ENCODE measurements around the gene NHSL1.

Gene NHSL1

GRCh38 chr6:138377844-138378243 lies 121.5 kb downstream of the NHSL1 start, which contains the start of gene SMIM28:
Gene SMIM28, plus strand, starts transcription at chr6:138377905. Its CDS starts 168 bp downstream, at chr6:138378073.
- no peak within 1 kb of the TSS for H2BK120ac ChIP-seq (ENCODE audit: low read depth, low read length)
- no peak within 1 kb of the TSS for H2BK15ac ChIP-seq (ENCODE audit: low read length)
- no peak within 1 kb of the TSS for H3K14ac ChIP-seq (ENCODE audit: low read length)
- H4K8ac ChIP-seq (ENCODE audit: low read depth, low read length), result peak within 1 kb of the TSS; percentile 86
- H3K18ac ChIP-seq (ENCODE audit: low read length), result no peak within 1 kb of the TSS
- H4K91ac ChIP-seq (ENCODE audit: low read depth, low read length, poor library complexity), result no peak within 1 kb of the TSS
- no peak within 1 kb of the TSS for H3K9ac ChIP-seq (ENCODE audit: low read depth, low read length, poor library complexity)
- H3K4me3 ChIP-seq (ENCODE audit: low read length in 2 of 2), result no peak within 1 kb of the TSS
- no peak within 1 kb of the TSS for H3K27ac ChIP-seq (replicated peaks; ENCODE audit: low read length)
- DNase-seq (ENCODE audit: low spot score), result no peak
- H2AFZ ChIP-seq (ENCODE audit: low read length), result no peak within 1 kb of the TSS
- no peaks in the 10 kb centered on the region for H3K4me1 ChIP-seq (ENCODE audit: control insufficient read depth in 2 of 2, insufficient read depth in 1 of 2, low read depth in 1 of 2, low read length in 2 of 2)
- H3K27me3 ChIP-seq (ENCODE audit: control insufficient read depth in 3 of 3, insufficient read depth in 3 of 3, low read depth in 1 of 3, low read length in 3 of 3), result peaks cover 0 to 4% (median 0%) of the 10 kb centered on the region in 3 experiments
- no peak within 1 kb of the TSS for H2BK5ac ChIP-seq (ENCODE audit: low read length)
- no peak within 1 kb of the TSS for H2BK12ac ChIP-seq (ENCODE audit: low read length)
- no peak within 1 kb of the TSS for H3K4me2 ChIP-seq (ENCODE audit: insufficient read depth, low read length, poor library complexity, severe bottlenecking)
- peaks cover 1% of the 10 kb centered on the region for H3K79me1 ChIP-seq (ENCODE audit: low read depth, low read length)
- no peaks in the 10 kb centered on the region for H3K36me3 ChIP-seq (replicated peaks in 1 of 2; ENCODE audit: control insufficient read depth in 2 of 2, insufficient read depth in 2 of 2, low read length in 2 of 2)
- H3K9me3 ChIP-seq (replicated peaks in 1 of 2; ENCODE audit: control insufficient read depth in 2 of 2, insufficient read depth in 1 of 2, low read depth in 1 of 2, low read length in 2 of 2), result no peaks in the 10 kb centered on the region
- no CpG with 5 or more reads among the region's 6 CpGs for WGBS, 2 donors (ENCODE audit: extremely low coverage in 2 of 2, insufficient read length in 2 of 2, insufficient replicate concordance in 1 of 2)
- H3K23ac ChIP-seq (ENCODE audit: low read depth, low read length, poor library complexity), result no peak within 1 kb of the TSS
- no peak within 1 kb of the TSS for H3K4ac ChIP-seq (ENCODE audit: low read length)
- no peak within 1 kb of the TSS for H2AK5ac ChIP-seq (ENCODE audit: low read depth, low read length)

DNA sequence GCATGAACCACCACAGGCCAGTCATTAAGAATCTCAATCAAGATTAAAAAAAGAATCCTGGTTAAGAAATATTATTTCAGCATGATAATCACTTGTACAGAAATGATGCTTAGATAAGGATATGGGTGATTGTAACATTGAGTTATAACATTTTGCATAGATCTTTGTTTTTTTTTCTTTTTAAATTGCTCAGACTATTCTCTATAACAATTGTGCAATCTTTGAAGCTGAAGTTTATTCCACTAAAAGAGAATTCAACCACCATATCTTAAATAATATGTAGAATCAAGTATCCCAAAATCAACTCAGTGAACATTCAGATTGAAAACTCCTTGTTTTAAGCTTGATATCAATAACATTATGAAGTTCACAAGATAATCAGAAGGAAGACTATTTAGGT lies 122.3 kb downstream of the NHSL1 start:
- DNase-seq (ENCODE audit: low spot score), result no peak
- Histone ChIP-seq H2BK15ac (ENCODE audit: low read length) (no peak overlapping the region), H3K4me2 (ENCODE audit: insufficient read depth, low read length, poor library complexity, severe bottlenecking) (no peak overlapping the region)

GRCh38 chr6:138374815-138375214 lies 124.5 kb downstream of the NHSL1 start:
- H3K9me3 ChIP-seq (replicated peaks in 1 of 2; ENCODE audit: control insufficient read depth in 2 of 2, insufficient read depth in 1 of 2, low read depth in 1 of 2, low read length in 2 of 2), result no peaks in the 10 kb centered on the region
- no peaks in the 10 kb centered on the region for H3K36me3 ChIP-seq (replicated peaks in 1 of 2; ENCODE audit: control insufficient read depth in 2 of 2, insufficient read depth in 2 of 2, low read length in 2 of 2)
- H3K27me3 ChIP-seq (ENCODE audit: control insufficient read depth in 3 of 3, insufficient read depth in 3 of 3, low read depth in 1 of 3, low read length in 3 of 3), result peaks cover 0 to 4% (median 0%) of the 10 kb centered on the region in 3 experiments
- H3K9ac ChIP-seq (ENCODE audit: low read depth, low read length, poor library complexity), result no peak overlapping the region
- no peak for DNase-seq (ENCODE audit: low spot score)
- no peaks in the 10 kb centered on the region for H3K79me1 ChIP-seq (ENCODE audit: low read depth, low read length)
- H4K91ac ChIP-seq (ENCODE audit: low read depth, low read length, poor library complexity), result no peak overlapping the region
- no peak overlapping the region for H2AK5ac ChIP-seq (ENCODE audit: low read depth, low read length)
- H3K14ac ChIP-seq (ENCODE audit: low read length), result no peak overlapping the region
- no peak overlapping the region for H2BK5ac ChIP-seq (ENCODE audit: low read length)
- WGBS, 2 donors (ENCODE audit: extremely low coverage in 2 of 2, insufficient read length in 2 of 2, insufficient replicate concordance in 1 of 2), result no CpG with 5 or more reads among the region's 2 CpGs
- no peak overlapping the region for H3K27ac ChIP-seq (replicated peaks; ENCODE audit: low read length)
- H3K23ac ChIP-seq (ENCODE audit: low read depth, low read length, poor library complexity), result no peak overlapping the region
- H2AFZ ChIP-seq (ENCODE audit: low read length), result no peak overlapping the region
- H3K18ac ChIP-seq (ENCODE audit: low read length), result no peak overlapping the region
- no peak overlapping the region for H3K4me2 ChIP-seq (ENCODE audit: insufficient read depth, low read length, poor library complexity, severe bottlenecking)
- no peak overlapping the region for H4K8ac ChIP-seq (ENCODE audit: low read depth, low read length)
- no peak overlapping the region for H3K4me3 ChIP-seq (ENCODE audit: low read length in 2 of 2)
- H2BK120ac ChIP-seq (ENCODE audit: low read depth, low read length), result no peak overlapping the region
- H3K4ac ChIP-seq (ENCODE audit: low read length), result no peak overlapping the region
- H3K4me1 ChIP-seq (ENCODE audit: control insufficient read depth in 2 of 2, insufficient read depth in 1 of 2, low read depth in 1 of 2, low read length in 2 of 2), result no peaks in the 10 kb centered on the region
- no peak overlapping the region for H2BK15ac ChIP-seq (ENCODE audit: low read length)
- no peak overlapping the region for H2BK12ac ChIP-seq (ENCODE audit: low read length)

More for the DNA sequence above, 122.3 kb downstream of the NHSL1 start:
- Histone ChIP-seq H2AFZ (ENCODE audit: low read length) (no peak overlapping the region), H2BK120ac (ENCODE audit: low read depth, low read length) (no peak overlapping the region), H2BK12ac (ENCODE audit: low read length) (no peak overlapping the region), H3K4ac (ENCODE audit: low read length) (no peak overlapping the region), H3K27ac (replicated peaks; ENCODE audit: low read length) (no peak overlapping the region), H3K14ac (ENCODE audit: low read length) (no peak overlapping the region), H4K91ac (ENCODE audit: low read depth, low read length, poor library complexity) (no peak overlapping the region), H3K23ac (ENCODE audit: low read depth, low read length, poor library complexity) (no peak overlapping the region), H2AK5ac (ENCODE audit: low read depth, low read length) (no peak overlapping the region), H3K79me1 (ENCODE audit: low read depth, low read length) (no peaks in the 10 kb centered on the region), H3K4me1 (ENCODE audit: control insufficient read depth in 2 of 2, insufficient read depth in 1 of 2, low read depth in 1 of 2, low read length in 2 of 2) (no peaks in the 10 kb centered on the region), H3K9me3 (replicated peaks in 1 of 2; ENCODE audit: control insufficient read depth in 2 of 2, insufficient read depth in 1 of 2, low read depth in 1 of 2, low read length in 2 of 2) (no peaks in the 10 kb centered on the region), H3K18ac (ENCODE audit: low read length) (no peak overlapping the region), H3K36me3 (replicated peaks in 1 of 2; ENCODE audit: control insufficient read depth in 2 of 2, insufficient read depth in 2 of 2, low read length in 2 of 2) (no peaks in the 10 kb centered on the region), H4K8ac (ENCODE audit: low read depth, low read length) (no peak overlapping the region), H3K9ac (ENCODE audit: low read depth, low read length, poor library complexity) (no peak overlapping the region), H3K27me3 (ENCODE audit: control insufficient read depth in 3 of 3, insufficient read depth in 3 of 3, low read depth in 1 of 3, low read length in 3 of 3) (peaks cover 0 to 4% (median 0%) of the 10 kb centered on the region in 3 experiments), H2BK5ac (ENCODE audit: low read length) (no peak overlapping the region), H3K4me3 (ENCODE audit: low read length in 2 of 2) (no peak overlapping the region)

DNA sequence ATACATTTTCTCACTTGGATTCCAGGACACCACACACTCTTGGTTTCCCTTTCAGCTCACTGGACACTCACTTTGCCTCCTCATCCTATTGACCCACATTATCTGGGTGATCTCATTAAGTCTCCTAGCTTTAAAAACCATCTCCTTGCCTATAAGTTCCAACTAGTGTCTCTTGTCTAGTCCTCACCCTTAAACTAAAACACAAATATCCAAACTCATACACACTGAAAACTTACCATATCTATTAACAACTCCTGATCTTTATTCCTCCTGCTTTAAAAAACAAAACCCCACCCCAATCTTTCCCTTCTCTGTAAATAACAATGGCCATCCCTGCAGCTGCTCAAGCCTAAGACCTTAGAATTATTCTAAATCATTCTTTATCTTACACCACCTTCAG lies 125.1 kb downstream of the NHSL1 start:
- H3K27ac ChIP-seq (replicated peaks; ENCODE audit: low read length), result no peak overlapping the region
- H3K9me3 ChIP-seq (replicated peaks in 1 of 2; ENCODE audit: control insufficient read depth in 2 of 2, insufficient read depth in 1 of 2, low read depth in 1 of 2, low read length in 2 of 2), result no peaks in the 10 kb centered on the region
- no peak overlapping the region for H2AFZ ChIP-seq (ENCODE audit: low read length)
- H4K91ac ChIP-seq (ENCODE audit: low read depth, low read length, poor library complexity), result no peak overlapping the region
- no peak overlapping the region for H2BK5ac ChIP-seq (ENCODE audit: low read length)
- no peak overlapping the region for H4K8ac ChIP-seq (ENCODE audit: low read depth, low read length)
- DNase-seq (ENCODE audit: low spot score), result no peak
- peaks cover 0 to 4% (median 0%) of the 10 kb centered on the region in 3 experiments for H3K27me3 ChIP-seq (ENCODE audit: control insufficient read depth in 3 of 3, insufficient read depth in 3 of 3, low read depth in 1 of 3, low read length in 3 of 3)
- H2BK12ac ChIP-seq (ENCODE audit: low read length), result no peak overlapping the region
- H3K9ac ChIP-seq (ENCODE audit: low read depth, low read length, poor library complexity), result no peak overlapping the region
- no peaks in the 10 kb centered on the region for H3K4me1 ChIP-seq (ENCODE audit: control insufficient read depth in 2 of 2, insufficient read depth in 1 of 2, low read depth in 1 of 2, low read length in 2 of 2)
- H3K14ac ChIP-seq (ENCODE audit: low read length), result no peak overlapping the region
- H3K4ac ChIP-seq (ENCODE audit: low read length), result no peak overlapping the region
- H3K4me3 ChIP-seq (ENCODE audit: low read length in 2 of 2), result no peak overlapping the region
- no peak overlapping the region for H3K23ac ChIP-seq (ENCODE audit: low read depth, low read length, poor library complexity)
- H2AK5ac ChIP-seq (ENCODE audit: low read depth, low read length), result no peak overlapping the region
- H3K36me3 ChIP-seq (replicated peaks in 1 of 2; ENCODE audit: control insufficient read depth in 2 of 2, insufficient read depth in 2 of 2, low read length in 2 of 2), result no peaks in the 10 kb centered on the region
- no peak overlapping the region for H2BK120ac ChIP-seq (ENCODE audit: low read depth, low read length)
- H3K4me2 ChIP-seq (ENCODE audit: insufficient read depth, low read length, poor library complexity, severe bottlenecking), result no peak overlapping the region
- no peak overlapping the region for H3K18ac ChIP-seq (ENCODE audit: low read length)
- no peak overlapping the region for H2BK15ac ChIP-seq (ENCODE audit: low read length)
- H3K79me1 ChIP-seq (ENCODE audit: low read depth, low read length), result no peaks in the 10 kb centered on the region
